ENCODE results near the gene KLK3.

Gene KLK3

GRCh38 chr19:50823389-50824042 is 31.2 kb upstream of the KLK3 start, which contains the start of gene KLK1:
Gene KLK1 (minus strand): TSS chr19:50823787. CDS start chr19:50823748, 39 bp downstream.
- Mint-ChIP-seq H3K4me1 (ENCODE audit: low read depth) (peaks cover 21% of the 10 kb centered on the region), H3K27me3 (peaks cover 37% of the 10 kb centered on the region), H3K36me3 (peaks cover 2% of the 10 kb centered on the region), H3K4me3 (no peak within 1 kb of the TSS), H3K9me3 (ENCODE audit: low read depth) (no peaks in the 10 kb centered on the region), H3K27ac (no peak within 1 kb of the TSS)

GRCh38 chr19:50826492-50827240 is 28.0 kb upstream of the KLK3 start:
- H3K4me3 Mint-ChIP-seq = no peak overlapping the region
- H3K36me3 Mint-ChIP-seq = no peaks in the 10 kb centered on the region
- no peaks in the 10 kb centered on the region for H3K4me1 Mint-ChIP-seq (ENCODE audit: low read depth)
- H3K27me3 Mint-ChIP-seq = peaks cover 23% of the 10 kb centered on the region
- H3K9me3 Mint-ChIP-seq (ENCODE audit: low read depth) = no peaks in the 10 kb centered on the region
- H3K27ac Mint-ChIP-seq = no peak overlapping the region

- H3K27me3 Mint-ChIP-seq = peaks cover 19% of the 10 kb centered on the region
- no peaks in the 10 kb centered on the region for H3K36me3 Mint-ChIP-seq
- no peaks in the 10 kb centered on the region for H3K4me1 Mint-ChIP-seq (ENCODE audit: low read depth)
- H3K9me3 Mint-ChIP-seq (ENCODE audit: low read depth) = no peaks in the 10 kb centered on the region
- no peak overlapping the region for H3K27ac Mint-ChIP-seq
- no peak overlapping the region for H3K4me3 Mint-ChIP-seq
These were observed 27.2 kb upstream of the KLK3 start for GRCh38 chr19:50827476-50827875.

- no peak overlapping the region for H3K27ac Mint-ChIP-seq
- no peaks in the 10 kb centered on the region for H3K9me3 Mint-ChIP-seq (ENCODE audit: low read depth)
- no peaks in the 10 kb centered on the region for H3K36me3 Mint-ChIP-seq
- H3K27me3 Mint-ChIP-seq = peaks cover 26% of the 10 kb centered on the region
- no peak overlapping the region for H3K4me3 Mint-ChIP-seq
- no peaks in the 10 kb centered on the region for H3K4me1 Mint-ChIP-seq (ENCODE audit: low read depth)
These were observed 24.9 kb upstream of the KLK3 start for GRCh38 chr19:50829801-50830200.

- H3K4me1 Mint-ChIP-seq (ENCODE audit: low read depth) = peaks cover 4% of the 10 kb centered on the region
- H3K4me3 Mint-ChIP-seq = no peak overlapping the region
- H3K27ac Mint-ChIP-seq = no peak overlapping the region
- no peaks in the 10 kb centered on the region for H3K36me3 Mint-ChIP-seq
- peaks cover 25% of the 10 kb centered on the region for H3K27me3 Mint-ChIP-seq
- no peaks in the 10 kb centered on the region for H3K9me3 Mint-ChIP-seq (ENCODE audit: low read depth)
These were observed 24.3 kb upstream of the KLK3 start for GRCh38 chr19:50830266-50831025.

GRCh38 chr19:50831026-50831396 is 23.7 kb upstream of the KLK3 start:
- no peak overlapping the region for H3K27ac Mint-ChIP-seq
- no peaks in the 10 kb centered on the region for H3K9me3 Mint-ChIP-seq (ENCODE audit: low read depth)
- peaks cover 5% of the 10 kb centered on the region for H3K4me1 Mint-ChIP-seq (ENCODE audit: low read depth)
- H3K4me3 Mint-ChIP-seq = no peak overlapping the region
- no peaks in the 10 kb centered on the region for H3K36me3 Mint-ChIP-seq
- peaks cover 24% of the 10 kb centered on the region for H3K27me3 Mint-ChIP-seq

- peaks cover 31% of the 10 kb centered on the region for H3K27me3 Mint-ChIP-seq
- no peaks in the 10 kb centered on the region for H3K9me3 Mint-ChIP-seq (ENCODE audit: low read depth)
- peaks cover 13% of the 10 kb centered on the region for H3K4me1 Mint-ChIP-seq (ENCODE audit: low read depth)
- H3K4me3 Mint-ChIP-seq = no peak overlapping the region
- H3K36me3 Mint-ChIP-seq = no peaks in the 10 kb centered on the region
- H3K27ac Mint-ChIP-seq = no peak overlapping the region
These were observed 22.0 kb upstream of the KLK3 start for GRCh38 chr19:50832666-50833065.

GRCh38 chr19:50833117-50833801 is 21.5 kb upstream of the KLK3 start, which contains the start of gene KLK15:
Gene KLK15 (minus strand): TSS chr19:50833574. CDS start chr19:50831492, 2,082 bp downstream.
- H3K4me1 Mint-ChIP-seq (ENCODE audit: low read depth) = peaks cover 13% of the 10 kb centered on the region
- H3K27ac Mint-ChIP-seq = no peak within 1 kb of the TSS
- peaks cover 31% of the 10 kb centered on the region for H3K27me3 Mint-ChIP-seq
- no peaks in the 10 kb centered on the region for H3K36me3 Mint-ChIP-seq
- no peak within 1 kb of the TSS for H3K4me3 Mint-ChIP-seq
- H3K9me3 Mint-ChIP-seq (ENCODE audit: low read depth) = no peaks in the 10 kb centered on the region

GRCh38 chr19:50833802-50834167 is 20.9 kb upstream of the KLK3 start:
- Mint-ChIP-seq H3K27ac (no peak overlapping the region), H3K36me3 (no peaks in the 10 kb centered on the region), H3K4me1 (ENCODE audit: low read depth) (peaks cover 13% of the 10 kb centered on the region), H3K4me3 (no peak overlapping the region), H3K9me3 (ENCODE audit: low read depth) (no peaks in the 10 kb centered on the region), H3K27me3 (peaks cover 32% of the 10 kb centered on the region)

- Mint-ChIP-seq H3K36me3 (no peaks in the 10 kb centered on the region), H3K27ac (no peak overlapping the region), H3K4me1 (ENCODE audit: low read depth) (peaks cover 13% of the 10 kb centered on the region), H3K27me3 (peaks cover 28% of the 10 kb centered on the region), H3K9me3 (ENCODE audit: low read depth) (no peaks in the 10 kb centered on the region), H3K4me3 (peak overlapping the region; percentile 73)
These were observed 19.5 kb upstream of the KLK3 start for GRCh38 chr19:50835103-50835784.

- H3K27me3 Mint-ChIP-seq = peaks cover 27% of the 10 kb centered on the region
- H3K27ac Mint-ChIP-seq = no peak overlapping the region
- H3K4me1 Mint-ChIP-seq (ENCODE audit: low read depth) = peaks cover 13% of the 10 kb centered on the region
- H3K36me3 Mint-ChIP-seq = no peaks in the 10 kb centered on the region
- H3K9me3 Mint-ChIP-seq (ENCODE audit: low read depth) = no peaks in the 10 kb centered on the region
- H3K4me3 Mint-ChIP-seq = peak overlapping the region; percentile 85
These were observed 18.8 kb upstream of the KLK3 start for GRCh38 chr19:50835785-50836542.

- Mint-ChIP-seq H3K4me3 (peak overlapping the region; percentile 85), H3K9me3 (ENCODE audit: low read depth) (no peaks in the 10 kb centered on the region), H3K36me3 (no peaks in the 10 kb centered on the region), H3K27me3 (peaks cover 27% of the 10 kb centered on the region), H3K27ac (no peak overlapping the region), H3K4me1 (ENCODE audit: low read depth) (peaks cover 13% of the 10 kb centered on the region)
These were observed 18.0 kb upstream of the KLK3 start for GRCh38 chr19:50836543-50837195.

GRCh38 chr19:50837300-50837699 is 17.4 kb upstream of the KLK3 start:
- H3K36me3 Mint-ChIP-seq = no peaks in the 10 kb centered on the region
- no peak overlapping the region for H3K27ac Mint-ChIP-seq
- peaks cover 27% of the 10 kb centered on the region for H3K27me3 Mint-ChIP-seq
- H3K4me1 Mint-ChIP-seq (ENCODE audit: low read depth) = peaks cover 13% of the 10 kb centered on the region
- no peaks in the 10 kb centered on the region for H3K9me3 Mint-ChIP-seq (ENCODE audit: low read depth)
- H3K4me3 Mint-ChIP-seq = peak overlapping the region; percentile 85
